Measurements from ENCODE around the gene SLAIN1. TPM values are rescaled to one million over a fixed set of nuclear protein-coding genes. Genes with fewer than 3 reads are reported as not detected.
A peak's percentile ranks its signal among the peaks of the same experiment; 100 is the strongest.

The SLAIN1 gene
- total and polyA plus RNA-seq, 10 of the 15 experiments (the other 5 are each of a cell fraction or from before 2014, with no cell fraction given), result 11.9 to 140 (median 56.9) TPM

GRCh38 chr13:77729502-77730221 lies 32.2 kb downstream of the SLAIN1 start (continued):
- TF ChIP-seq ZBTB4 (CRISPR knock-in tag; IDR thresholded peaks at IDR 0.05) (no peak), TCF3 (IDR thresholded peaks at IDR 0.05; ENCODE audit: borderline replicate concordance, insufficient read depth, low read depth, low read length) (0 out of 2 replicates have a peak, but pooled peaks have one; percentile 59), MTA3 (IDR thresholded peaks at IDR 0.05; ENCODE audit: borderline replicate concordance, low read length) (peak; percentile 91; the same call in 1 of the 2 replicates), ATF7 (IDR thresholded peaks at IDR 0.05; ENCODE audit: low read depth) (peak; percentile 85), MTA2 (IDR thresholded peaks at IDR 0.05; ENCODE audit: low read depth) (peak; percentile 85), CTCF (IDR thresholded peaks at IDR 0.05 in 2 of 3, conservative IDR thresholded peaks at IDR 0.05 in 1 of 3; ENCODE audit: control insufficient read depth in 2 of 3, extremely low read depth in 1 of 3, insufficient read depth in 1 of 3, low read depth in 3 of 3, low read length in 3 of 3) (no peak), BACH1 (IDR thresholded peaks at IDR 0.05; ENCODE audit: borderline replicate concordance) (peak; percentile 55; the same call in 1 of the 2 replicates), ZNF622 (IDR thresholded peaks at IDR 0.05) (no peak), HDAC2 (IDR thresholded peaks at IDR 0.05) (no peak), CBX3 (IDR thresholded peaks at IDR 0.05; ENCODE audit: borderline replicate concordance, low read depth) (no peak), E4F1 (IDR thresholded peaks at IDR 0.05; ENCODE audit: borderline replicate concordance, partially characterized antibody) (no peak), ZBED1 (IDR thresholded peaks at IDR 0.05; ENCODE audit: borderline replicate concordance) (peak; percentile 78; the same call in 1 of the 2 replicates), NR2F1 (conservative IDR thresholded peaks at IDR 0.05) (0 out of 2 replicates have a peak, but pooled peaks have one; percentile 28), TCF12 (IDR thresholded peaks at IDR 0.05; ENCODE audit: low read depth, low read length) (peak; percentile 60; the same call in 1 of the 2 replicates), BCL11A (IDR thresholded peaks at IDR 0.05; ENCODE audit: low read depth, low read length) (peak; percentile 84), GATAD2B (conservative IDR thresholded peaks at IDR 0.05; ENCODE audit: low read depth) (peak; percentile 55; the same call in 1 of the 2 replicates), SMC3 (IDR thresholded peaks at IDR 0.05; ENCODE audit: borderline replicate concordance, low read length) (no peak; the same call in 1 of the 2 replicates), ETV6 (conservative IDR thresholded peaks at IDR 0.05 in 1 of 2, IDR thresholded peaks at IDR 0.05 in 1 of 2; ENCODE audit: borderline replicate concordance in 1 of 2, low read depth in 1 of 2) (peak in 1 of 2 experiments; percentile 97; a peak in 2 of 4 replicates), CBFB (IDR thresholded peaks at IDR 0.05; ENCODE audit: low read depth) (peak; percentile 82; the same call in 1 of the 2 replicates), JUND (IDR thresholded peaks at IDR 0.05; ENCODE audit: low read depth, low read length) (peak; percentile 77; the same call in 1 of the 2 replicates), TBL1XR1 (IDR thresholded peaks at IDR 0.05; ENCODE audit: low read depth, low read length) (no peak), PAX5 (IDR thresholded peaks at IDR 0.05; ENCODE audit: borderline replicate concordance, low read depth, low read length) (peak; percentile 65; the same call in 1 of the 2 replicates), TAF1 (IDR thresholded peaks at IDR 0.05; ENCODE audit: borderline replicate concordance, low read depth, low read length) (no peak)

All from GM12878 (cell line).